Lower leg skin (tissue), 4 donors: ENCODE measurements around the gene INPP4B. TPM values are rescaled to one million over a fixed set of nuclear protein-coding genes. Genes with fewer than 3 reads are reported as not detected.

Experiments used
- DNase-seq, 2 donors: peaks; one replicate each; pipeline ENCODE4 v3.0.0-alpha.2; 2019; ENCODE audit warnings: low spot score in 2 of 2
- H3K4me3 ChIP-seq: fragments of 200-600 bp; sonication (generic); 2 replicates; pipeline ENCODE4 v1.5.1; 2017; ENCODE audit warnings: mild to moderate bottlenecking, low read depth; ENCODE audit not compliant: poor library complexity, severe bottlenecking
- CTCF ChIP-seq, 3 donors: fragments of 450-650 bp; IDR thresholded peaks; one replicate each; pipeline ENCODE4 v1.5.1; 2016; ENCODE audit warnings: antibody characterized with exemption in 3 of 3, mild to moderate bottlenecking in 3 of 3, moderate library complexity in 2 of 3
- POLR2A ChIP-seq, 2 donors: fragments of 450-650 bp; IDR thresholded peaks; one replicate each; pipeline ENCODE4 v1.6.1; 2016 to 2017; ENCODE audit warnings: antibody characterized with exemption in 2 of 2, mild to moderate bottlenecking in 1 of 2, moderate library complexity in 1 of 2
- WGBS, 2 donors: methylation state at CpG; one replicate each; pipeline ENCODE4 v1.1.5; 2018; 5-methylcytosine and 5-hydroxymethylcytosine counted together
- intact Hi-C: fragments of 100-400 bp; cut with DNase I; formaldehyde crosslinking; loops from one replicate; pipeline ENCODE4 v1.15.0; 2023; ENCODE audit warnings: low total_unique reads
- total RNA-seq, 4 donors: library from RNA; depleted of rRNA; stranded (reverse); fragments of >200 nt; gene quantifications; one replicate each; pipeline ENCODE4 v1.1.0, GENCODE V29; 2016

Gene INPP4B
- total RNA-seq, 4 donors from 2014 or later, result 7.6 to 18.5 (median 17.6) TPM

- intact Hi-C loops, result no loop called here
- DNase-seq, result no peak
- no peak overlapping the region for H3K4me3 ChIP-seq
- 86 to 87% methylated on average over 9 of the region's 9 CpGs for WGBS, 2 donors
- TF ChIP-seq POLR2A (IDR thresholded peaks at IDR 0.05), result no peak
- no peak for TF ChIP-seq CTCF (IDR thresholded peaks at IDR 0.05)
Measured at GRCh38 chr4:142284402-142285221, 561.5 kb downstream of the INPP4B start.

GRCh38 chr4:142282870-142283431, 563.1 kb downstream of the INPP4B start:
- DNase-seq, result no peak
- intact Hi-C loops, result no loop called here
- no peak overlapping the region for H3K4me3 ChIP-seq
- 13 to 27% methylated on average over 2 of the region's 2 CpGs for whole genome bisulfite sequencing, 2 donors
- TF ChIP-seq POLR2A (IDR thresholded peaks at IDR 0.05) (no peak), CTCF (IDR thresholded peaks at IDR 0.05) (no peak)

- no peak for DNase-seq
- TF ChIP-seq CTCF (IDR thresholded peaks at IDR 0.05), result no peak
- no peak for TF ChIP-seq POLR2A (IDR thresholded peaks at IDR 0.05)
- 92 to 98% methylated on average over 1 of the region's 1 CpG for WGBS, 2 donors
- intact Hi-C loops, result no loop called here
- H3K4me3 ChIP-seq, result no peak overlapping the region
Measured at GRCh38 chr4:142281999-142282398, 564.1 kb downstream of the INPP4B start.

GRCh38 chr4:142278663-142279062, 567.4 kb downstream of the INPP4B start:
- H3K4me3 ChIP-seq, result no peak overlapping the region
- intact Hi-C loops, result no loop called here
- TF ChIP-seq POLR2A (IDR thresholded peaks at IDR 0.05) (no peak), CTCF (IDR thresholded peaks at IDR 0.05) (no peak)
- no peak for DNase-seq

- no peak for TF ChIP-seq CTCF (IDR thresholded peaks at IDR 0.05)
- TF ChIP-seq POLR2A (IDR thresholded peaks at IDR 0.05), result no peak
- no peak overlapping the region for H3K4me3 ChIP-seq
- 95 to 100% methylated on average over 1 of the region's 1 CpG for WGBS, 2 donors
- intact Hi-C loops, result no loop called here
- DNase-seq, result no peak
Measured at GRCh38 chr4:142278171-142278570, 567.9 kb downstream of the INPP4B start.
